Activated CD4-positive, CD25-positive, alpha-beta regulatory T cell (primary cell): ENCODE measurements around the gene RPL12.

Experiments
- DNase-seq, 4 experiments: peaks; one replicate each; lab custom pipeline; 2025; lab: John Stamatoyannopoulos, UW

The RPL12 gene

DNA sequence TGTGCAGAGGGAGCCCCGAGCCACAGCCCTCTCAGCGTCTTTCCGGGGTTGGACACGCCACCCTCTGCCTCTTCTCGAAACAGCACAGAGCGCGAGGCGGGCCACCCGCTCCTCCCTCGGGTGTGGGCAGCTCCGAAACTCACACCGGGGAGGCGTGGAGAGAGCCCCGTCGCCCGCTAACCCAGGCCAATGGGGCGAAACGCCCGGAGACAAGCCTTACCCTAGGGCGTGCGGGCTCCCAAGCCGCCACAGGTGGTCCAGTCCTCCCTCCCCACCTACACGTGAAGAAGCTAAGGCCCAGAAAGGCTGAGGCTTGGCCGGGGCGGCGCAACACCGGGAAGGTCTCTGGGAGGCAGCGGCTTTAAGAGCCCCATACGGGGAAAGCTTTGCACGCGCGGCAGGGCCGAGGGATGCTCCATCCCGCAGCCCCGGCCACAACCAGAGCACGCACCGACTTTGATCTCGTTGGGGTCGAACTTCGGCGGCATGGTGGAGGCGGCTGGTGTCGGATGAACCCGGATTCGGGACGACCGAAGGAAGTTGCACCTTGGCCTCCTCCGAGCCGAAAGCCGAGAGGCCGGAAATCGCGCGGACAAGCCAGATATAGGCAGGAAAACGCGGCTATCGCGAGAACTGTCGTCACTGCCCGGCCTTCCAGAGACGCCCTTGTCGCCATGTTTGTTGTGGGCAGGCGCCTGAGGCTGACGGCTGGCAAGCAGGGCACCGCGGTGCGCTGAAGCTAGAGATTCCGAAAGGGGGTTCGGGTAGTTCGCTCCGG lies at the start of gene RPL12, which contains the start of gene LRSAM1:
RPL12 (minus strand) TSS at position 577 of the 778 bp plus-strand sequence; CDS start at position 488, 89 bp downstream.
LRSAM1 (plus strand) TSS at position 681 of the 778 bp plus-strand sequence. CDS start 3,018 bp downstream, outside the sequence.
- peak; percentile 93 to 99 (median 98) for DNase-seq

DNA sequence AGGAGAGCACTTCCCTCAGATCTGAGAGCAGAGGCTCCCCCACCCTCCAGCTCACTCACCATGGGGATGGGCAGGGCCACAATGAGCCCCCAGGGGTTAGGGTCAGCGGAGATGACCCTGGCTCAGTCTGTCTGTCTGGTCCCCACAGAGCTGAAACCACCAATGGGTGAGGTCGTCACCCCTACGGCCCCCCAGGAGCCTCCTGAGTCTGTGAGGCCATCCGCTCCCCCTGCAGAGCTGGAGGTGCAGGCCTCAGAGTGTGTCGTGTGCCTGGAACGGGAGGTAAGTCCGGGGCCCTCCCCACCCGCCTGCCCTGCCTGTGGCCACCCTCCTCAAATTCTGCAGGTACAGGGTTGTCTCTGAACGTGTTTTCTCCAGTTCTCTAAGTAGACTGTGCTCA lies 49.7 kb upstream of the RPL12 start:
- DNase-seq, result no peak

DNA sequence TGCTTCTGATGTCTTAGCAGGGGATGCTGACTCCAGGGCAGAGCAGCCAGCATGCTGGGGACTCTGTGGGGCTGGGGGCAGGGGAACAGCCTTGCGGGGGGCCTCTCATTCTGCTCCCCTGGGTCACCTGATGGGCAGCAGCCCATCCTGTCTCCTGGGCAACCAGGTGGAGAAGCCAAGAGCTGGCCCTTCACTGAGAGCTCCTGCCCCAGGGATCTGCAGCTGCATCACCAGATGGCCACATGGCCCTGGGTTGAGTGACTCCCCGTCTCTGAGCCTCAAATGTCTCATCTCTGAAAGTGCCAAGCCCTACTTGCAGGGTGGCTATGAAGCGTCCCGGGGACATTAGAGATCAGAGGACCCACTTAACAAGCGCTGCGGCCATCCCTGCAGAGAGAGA lies 49.2 kb upstream of the RPL12 start:
- no peak for DNase-seq

DNA sequence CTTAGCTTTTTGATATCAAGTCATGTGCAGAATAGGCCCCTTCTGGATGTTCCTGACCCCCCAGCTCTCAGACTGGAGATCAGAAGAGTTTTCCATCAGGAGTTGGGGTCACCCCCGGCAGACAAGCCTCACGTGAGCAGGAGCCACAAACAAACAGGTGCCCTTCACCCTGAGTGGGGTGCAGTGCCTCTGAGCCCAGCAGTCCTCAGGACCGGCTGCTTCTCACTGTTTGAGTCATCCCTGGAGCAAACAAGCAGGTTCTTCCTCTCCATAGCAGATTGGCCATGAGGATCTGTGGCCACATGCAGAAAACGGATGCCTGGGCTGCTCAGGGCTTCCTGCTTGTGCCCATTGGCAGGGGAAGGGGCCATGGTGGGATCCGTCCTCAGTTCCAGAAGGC lies 47.1 kb upstream of the RPL12 start:
- DNase-seq, result no peak

DNA sequence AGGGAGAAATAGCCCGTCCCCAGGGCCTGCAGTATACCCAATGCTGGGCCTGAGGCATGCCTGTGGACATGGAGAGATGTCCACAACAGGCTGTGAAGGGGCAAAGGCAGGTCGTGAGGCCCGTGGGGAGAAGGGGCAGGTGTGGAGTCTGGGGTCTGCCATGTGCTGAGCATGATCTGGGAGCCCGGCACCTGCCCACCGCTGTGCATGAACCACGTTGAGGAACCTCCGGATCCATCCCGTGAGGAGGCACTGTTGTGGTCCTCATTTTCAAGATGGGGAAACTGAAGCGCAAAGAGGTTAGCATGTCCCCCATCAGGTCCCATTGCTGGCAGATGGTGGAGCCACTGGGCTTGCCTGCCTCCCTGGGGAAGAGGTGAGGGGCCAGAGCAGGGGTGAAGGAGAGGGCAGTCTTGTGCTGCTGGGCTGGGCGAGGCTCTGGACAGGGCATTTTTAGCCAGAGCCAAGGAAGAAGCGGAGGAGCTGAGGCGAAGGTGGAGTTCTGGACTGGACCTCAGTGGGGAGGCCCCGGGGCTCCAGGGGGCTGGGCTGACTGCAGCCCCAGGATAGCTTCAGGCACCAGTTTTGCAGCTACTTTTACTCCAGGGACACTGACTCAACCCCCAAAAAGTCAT lies 46.6 kb upstream of the RPL12 start:
- no peak for DNase-seq

DNA sequence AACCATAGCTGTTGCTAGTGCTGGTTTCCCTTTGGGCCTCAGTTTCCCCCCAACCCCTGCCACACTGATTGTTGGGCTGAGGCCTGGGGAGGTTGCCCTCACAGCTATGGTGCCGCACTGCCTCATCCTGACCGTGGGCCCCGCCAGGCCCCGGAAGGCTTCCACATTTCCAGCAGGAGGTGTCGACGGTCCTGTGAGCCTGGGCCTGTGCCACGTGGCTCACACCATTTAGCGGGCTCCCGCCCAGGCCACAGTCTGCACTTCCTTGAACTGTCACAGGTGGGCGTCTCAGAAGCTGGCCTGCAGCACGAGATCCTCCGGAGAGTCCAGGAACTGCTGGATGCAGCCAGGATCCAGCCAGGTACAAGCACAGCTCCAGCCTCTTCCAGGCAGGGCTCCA lies 45.8 kb upstream of the RPL12 start:
- no peak for DNase-seq

DNA sequence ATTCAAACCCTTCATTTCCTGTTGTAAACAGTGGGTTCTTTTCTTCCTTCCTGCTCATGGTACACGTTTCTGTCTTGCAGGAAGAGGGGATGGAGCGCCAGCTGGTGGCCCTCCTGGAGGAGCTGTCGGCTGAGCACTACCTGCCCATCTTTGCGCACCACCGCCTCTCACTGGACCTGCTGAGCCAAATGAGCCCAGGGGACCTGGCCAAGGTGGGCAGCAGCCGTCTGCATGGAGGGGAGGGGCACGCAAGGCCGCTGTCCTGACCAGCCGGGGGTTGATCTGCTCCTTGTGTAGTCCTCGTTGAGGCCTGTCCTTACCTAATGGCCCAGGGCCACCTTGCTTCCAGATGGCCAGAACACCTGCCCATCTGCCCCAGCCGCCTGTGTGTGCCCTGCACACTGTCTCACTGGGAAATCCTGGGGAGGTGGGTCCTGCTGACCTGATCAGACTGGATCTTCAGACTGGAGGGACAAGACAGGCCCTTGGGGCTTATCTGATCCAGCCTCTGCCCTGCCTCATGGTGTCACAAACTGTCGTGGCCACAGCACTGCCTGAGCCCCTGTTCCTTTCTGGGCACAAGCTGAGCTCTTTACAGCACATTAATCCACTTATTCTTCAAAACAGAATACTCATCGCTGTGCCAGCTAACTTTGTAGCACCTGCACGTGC lies 44.8 kb upstream of the RPL12 start:
- no peak for DNase-seq

DNA sequence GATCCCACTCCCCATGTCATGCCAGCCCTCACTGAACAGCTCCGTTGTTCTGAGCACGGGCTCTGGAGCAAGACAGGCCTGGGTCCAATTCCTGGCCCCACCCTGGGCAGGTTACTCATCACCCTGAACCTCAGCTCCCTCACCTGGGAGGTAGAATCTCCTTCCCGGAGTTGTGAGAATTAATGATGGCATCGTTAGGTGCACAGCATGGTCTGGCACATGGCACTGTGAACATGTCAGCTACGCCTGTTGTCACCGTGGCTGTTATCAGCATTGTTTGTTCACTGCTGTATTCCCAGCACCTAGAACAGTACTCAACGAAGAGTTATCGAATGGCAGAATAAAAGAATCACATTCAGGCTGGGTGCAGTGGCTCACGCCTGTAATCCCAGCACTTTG lies 43.1 kb upstream of the RPL12 start:
- DNase-seq, result no peak

DNA sequence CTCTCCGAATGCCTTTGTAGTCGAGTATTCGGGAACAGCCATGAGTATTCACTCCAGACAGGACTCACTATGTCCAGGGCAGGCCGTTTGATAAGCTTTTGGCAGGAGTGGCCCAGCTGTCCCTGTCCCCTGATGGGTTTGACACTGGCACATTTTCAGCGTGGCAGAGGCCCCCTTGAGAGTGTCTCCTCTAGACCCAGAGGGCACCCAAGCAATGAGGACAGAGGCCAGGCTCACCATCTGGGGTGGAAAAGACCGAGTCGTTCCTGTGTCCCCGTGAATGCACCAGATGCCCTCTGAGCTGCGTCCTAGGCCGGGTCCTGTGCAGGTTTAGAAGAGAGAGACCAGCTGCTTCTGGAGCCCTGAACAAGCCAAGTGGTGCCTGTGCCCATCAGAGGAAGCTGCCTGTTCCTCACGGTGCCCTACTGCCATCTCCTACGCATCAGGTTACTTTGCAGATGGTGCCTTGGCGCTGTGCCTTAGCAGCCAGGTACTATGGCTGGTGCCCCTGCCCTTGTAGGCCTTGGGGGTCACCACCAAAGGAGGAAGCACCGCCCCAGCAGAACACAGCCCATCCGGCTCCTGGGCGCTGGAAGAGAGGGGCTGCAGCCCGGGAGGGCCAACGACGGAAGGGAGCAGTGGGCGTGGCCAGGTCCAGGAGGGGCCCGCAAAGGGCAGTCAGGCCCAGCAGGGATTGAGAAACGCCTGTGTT lies 42.5 kb upstream of the RPL12 start:
- no peak for DNase-seq

DNA sequence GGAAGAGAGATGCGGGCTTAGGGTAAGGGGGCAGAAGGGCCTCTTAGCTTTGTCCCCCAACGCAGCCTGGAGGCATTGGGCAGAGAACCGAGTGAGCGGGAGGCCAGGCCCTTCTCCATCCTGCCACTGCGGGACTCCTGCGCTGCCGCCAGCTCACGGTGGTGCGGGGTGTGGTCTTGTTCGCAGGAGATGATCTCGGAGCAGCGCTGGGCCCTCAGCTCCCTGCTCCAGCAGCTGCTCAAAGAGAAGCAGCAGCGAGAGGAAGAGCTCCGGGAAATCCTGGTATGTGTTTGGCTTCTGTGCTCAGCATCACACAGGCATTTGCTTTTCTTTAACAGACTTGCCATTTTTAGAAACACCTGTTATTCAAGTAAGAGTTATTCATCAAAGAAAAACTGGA lies 41.4 kb upstream of the RPL12 start:
- DNase-seq, result no peak

DNA sequence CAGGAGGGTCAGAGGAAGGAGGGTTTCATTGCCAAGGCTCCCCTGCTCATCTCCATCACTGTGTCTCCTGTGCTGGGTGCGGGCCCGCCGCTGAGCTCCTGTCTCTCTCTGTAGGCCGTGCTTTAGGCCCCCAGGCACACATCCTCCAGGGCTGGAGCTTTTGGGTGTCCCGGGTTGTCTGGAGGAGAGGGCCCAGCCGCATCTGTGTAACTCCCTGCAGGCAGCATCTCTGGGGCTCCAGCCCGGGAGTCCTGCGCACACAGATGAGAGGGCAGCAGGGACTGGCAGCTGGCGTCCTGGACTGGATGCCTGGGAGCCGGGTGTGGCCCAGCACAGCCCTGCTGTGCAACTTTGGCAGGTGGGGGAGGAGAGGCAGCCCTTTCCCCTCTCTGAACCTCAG lies 40.3 kb upstream of the RPL12 start:
- no peak for DNase-seq

DNA sequence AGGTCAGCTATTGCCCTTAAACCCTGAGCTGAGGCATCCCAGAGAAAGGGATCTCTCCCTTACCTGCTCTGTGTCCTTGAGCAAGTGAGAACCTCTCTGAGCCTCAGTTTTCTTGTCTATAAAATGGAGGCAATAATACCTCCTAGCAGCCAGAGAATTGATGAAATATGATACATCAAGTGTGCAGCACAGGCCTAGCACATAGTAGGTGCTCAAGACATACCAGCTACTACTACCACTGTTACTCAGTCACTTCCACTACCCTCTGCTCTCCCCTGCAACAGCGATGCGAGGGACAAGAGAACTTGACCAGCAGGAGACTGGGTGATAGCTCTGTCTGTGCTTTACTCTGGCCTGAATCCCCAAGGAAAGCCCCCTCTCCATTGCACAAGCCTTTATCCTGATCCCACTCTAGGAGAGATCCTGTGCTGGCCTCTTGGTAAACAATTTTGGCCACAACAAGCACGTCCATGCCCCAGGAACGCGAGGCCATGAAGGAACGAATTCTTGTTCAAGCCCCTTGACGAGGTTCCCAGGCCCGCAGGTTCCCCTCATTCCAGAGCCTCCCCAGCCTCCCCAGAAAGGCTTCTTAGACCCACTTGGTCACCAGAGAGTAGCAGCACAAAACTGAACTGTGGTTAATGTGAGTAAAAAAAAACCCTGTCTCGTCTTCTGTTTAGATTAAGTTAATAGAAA lies 39.5 kb upstream of the RPL12 start:
- DNase-seq, result no peak

DNA sequence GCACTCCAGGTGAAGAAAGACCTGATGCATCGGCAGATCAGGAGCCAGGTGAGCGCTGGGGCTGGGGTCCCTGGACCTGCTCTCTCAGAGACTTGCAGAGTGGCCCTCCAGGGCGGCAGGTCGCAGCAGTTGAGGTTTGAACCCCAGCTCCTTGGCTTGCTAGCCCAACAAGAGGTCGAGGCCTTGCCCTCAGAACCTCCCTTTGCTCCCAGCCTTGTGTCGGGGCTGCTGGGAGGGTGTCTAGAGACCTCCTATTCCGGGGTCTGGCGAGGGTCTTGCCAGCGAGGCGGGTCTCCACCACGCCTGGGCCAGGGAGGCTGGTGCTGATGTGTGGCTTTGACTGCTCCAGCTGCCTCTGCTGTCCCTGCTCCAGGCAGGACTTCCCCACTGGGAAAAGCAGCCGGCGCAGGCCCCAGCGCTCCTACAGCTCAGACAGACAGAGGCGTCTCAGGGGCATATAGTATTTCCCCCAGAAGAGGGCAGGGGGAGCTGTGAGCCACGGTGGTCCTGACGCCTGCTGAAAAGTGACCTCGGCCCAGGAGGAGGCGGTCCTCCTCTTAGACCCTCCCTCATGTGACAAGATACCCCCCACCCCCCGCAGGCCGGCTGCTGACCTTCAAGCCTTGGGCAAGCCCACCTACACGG lies 38.4 kb upstream of the RPL12 start:
- DNase-seq, result no peak

DNA sequence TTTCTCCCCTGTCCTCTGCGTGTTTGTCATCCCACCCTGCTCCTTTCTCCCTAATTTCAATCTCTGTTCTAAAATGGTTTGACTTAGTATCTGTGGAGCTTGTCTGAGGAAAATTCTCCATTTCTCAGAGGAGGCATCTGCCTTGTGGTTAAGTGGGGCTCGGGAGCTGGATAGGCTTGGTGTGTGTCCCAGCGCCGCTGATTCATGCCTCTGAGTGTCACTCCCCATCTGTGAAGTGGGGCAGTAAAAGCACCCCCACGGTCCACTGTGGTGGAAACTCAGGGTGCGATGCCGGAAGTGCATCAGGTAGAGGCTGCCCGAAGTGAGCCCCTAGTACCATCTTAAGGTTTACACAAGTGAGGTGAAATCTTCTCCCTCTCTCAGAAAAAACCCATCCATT lies 37.7 kb upstream of the RPL12 start:
- no peak for DNase-seq

DNA sequence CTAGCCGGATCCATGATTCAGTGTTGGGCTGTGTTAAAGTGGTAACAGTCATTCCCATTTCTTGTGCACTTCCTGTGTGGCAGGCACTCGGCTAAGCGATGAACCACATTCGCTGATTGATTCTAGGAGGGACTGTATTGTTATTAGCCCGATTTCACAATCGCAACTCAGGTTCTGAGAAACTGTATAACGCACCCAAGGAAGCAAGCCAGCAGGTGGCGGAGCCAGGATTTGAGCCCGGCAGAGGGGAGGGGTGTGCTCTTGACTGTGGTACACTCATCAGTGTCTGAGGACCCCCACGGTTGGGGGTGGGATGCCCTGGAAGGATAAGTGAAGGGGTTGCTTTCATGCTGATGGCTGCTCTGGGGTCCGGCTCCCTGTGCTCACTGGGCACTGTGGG lies 34.8 kb upstream of the RPL12 start:
- DNase-seq, result no peak

DNA sequence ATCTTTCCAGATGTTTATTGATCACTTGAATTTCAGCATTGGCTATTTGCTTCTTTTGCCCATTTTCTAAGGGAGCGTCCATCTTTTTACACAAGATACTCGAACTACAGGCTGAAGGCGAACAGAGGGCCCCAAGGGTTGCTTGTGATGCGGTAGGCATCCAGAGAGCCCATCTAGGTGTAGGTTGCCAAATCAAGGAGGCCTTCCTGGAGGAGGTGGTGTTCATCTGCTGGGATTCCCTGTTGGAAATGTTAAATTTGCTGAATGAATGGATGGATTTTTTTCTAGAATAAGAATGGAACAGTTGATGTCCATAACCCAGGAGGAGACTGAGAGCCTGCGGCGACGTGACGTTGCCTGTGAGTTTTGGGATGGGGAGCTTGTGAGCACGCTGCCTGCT lies 31.5 kb upstream of the RPL12 start:
- DNase-seq, result no peak

DNA sequence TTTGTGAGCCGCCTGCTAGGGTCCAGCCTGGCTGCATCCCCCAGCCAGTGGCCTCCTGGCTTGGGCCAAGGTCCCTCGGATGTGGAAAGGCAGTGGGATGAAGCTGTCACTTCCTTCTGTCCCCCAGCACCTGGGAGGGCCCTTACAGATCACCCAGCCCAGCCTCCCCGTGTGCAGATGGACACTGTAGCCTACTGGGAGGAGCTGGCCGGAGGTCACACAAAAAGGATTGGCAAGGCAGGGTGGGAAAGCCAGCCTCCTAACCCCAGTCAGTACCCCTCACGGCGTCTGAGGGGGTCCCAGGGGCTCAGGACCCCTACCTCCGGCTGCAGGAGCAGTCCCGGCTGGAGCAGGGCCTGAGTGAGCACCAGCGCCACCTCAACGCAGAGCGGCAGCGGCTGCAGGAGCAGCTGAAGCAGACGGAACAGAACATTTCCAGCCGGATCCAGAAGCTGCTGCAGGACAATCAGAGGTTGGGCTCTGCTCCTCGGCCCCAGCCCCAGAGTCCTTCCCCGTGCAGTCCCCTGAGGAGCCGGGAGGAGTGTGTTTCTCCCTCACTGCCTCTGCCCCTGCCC lies 28.4 kb upstream of the RPL12 start:
- DNase-seq, result no peak

DNA sequence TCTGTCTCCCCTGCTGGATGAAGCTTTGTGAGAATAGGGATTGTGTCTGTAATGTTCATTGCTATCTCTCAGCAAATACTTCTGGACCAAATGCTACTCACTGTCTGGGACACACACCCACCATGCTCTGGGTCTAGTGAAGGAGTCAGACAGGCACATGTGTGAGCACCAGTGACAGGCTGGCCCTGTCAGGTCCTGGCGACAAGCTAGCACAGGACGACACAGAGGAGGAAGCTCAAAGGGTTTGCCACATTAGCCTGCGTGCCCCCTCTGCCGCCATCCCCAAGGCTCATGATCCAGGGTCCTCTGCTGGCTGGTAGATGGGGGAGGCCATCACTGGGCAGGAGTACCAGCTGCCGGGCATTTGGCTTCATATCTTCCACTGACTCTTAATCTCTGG lies 23.4 kb upstream of the RPL12 start:
- DNase-seq, result no peak

DNA sequence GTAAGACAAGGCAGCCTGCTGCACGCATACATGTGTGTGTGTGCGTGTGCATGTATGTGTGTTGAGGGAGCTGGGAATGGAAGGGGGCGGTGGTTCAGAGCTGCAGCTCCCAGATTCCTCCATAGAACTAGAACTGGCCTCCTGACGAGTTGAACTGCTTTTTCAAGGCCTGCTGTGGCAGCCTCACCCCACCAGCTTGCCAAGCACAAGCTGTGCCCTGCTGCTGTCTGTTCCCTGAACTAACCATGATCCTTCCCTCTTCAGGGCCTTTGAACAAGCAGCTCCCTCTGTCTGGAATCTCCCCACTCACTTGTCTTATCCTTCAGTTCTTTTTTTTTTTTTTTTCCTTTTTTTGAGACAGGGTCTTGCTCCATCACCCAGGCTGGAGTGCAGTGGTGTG lies 22.7 kb upstream of the RPL12 start:
- no peak for DNase-seq

DNA sequence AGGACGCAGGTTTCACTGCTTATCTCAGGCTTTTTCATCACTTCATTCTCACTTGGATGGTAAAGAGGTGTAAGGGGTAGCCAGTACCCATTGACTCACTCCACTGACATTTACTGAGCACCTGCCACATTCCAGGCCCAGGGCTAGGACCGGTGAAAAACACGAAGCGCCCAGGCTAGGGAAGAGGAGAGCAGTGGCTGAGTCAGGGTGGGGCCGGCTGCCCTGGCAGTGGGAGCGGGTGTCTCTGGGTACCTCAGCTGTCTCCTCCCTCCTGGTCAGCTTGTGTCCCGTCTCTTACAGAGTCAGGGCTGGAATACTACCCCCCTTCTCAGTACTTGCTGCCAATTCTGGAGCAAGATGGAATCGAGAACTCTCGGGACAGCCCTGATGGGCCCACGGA lies 22.3 kb upstream of the RPL12 start:
- DNase-seq, result no peak

DNA sequence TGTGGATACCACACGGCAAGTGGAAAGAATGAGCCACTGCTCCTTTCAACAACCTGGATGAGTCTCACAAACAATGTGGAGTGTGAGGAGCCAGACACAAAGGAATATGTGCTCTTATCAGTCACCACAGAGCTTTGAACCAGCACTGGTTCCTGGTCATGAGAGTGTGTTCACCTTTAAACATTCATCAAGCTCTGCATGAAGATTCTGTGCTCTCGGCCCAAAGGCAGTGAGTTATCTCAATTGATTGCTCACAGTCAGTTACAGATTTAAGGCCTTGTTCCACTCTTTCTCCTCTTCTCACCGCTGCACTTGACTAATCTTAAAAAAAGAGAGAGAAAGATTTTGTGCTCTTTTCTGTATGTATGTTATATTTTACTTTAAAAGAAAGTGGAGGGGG lies 19.5 kb upstream of the RPL12 start:
- no peak for DNase-seq
